Brain microvascular endothelial cell (primary cell): Measurements from ENCODE around the gene PIP5K1A.
"Not testable (repeated sequence)": the region's sequence is repeated elsewhere in the genome, so short reads cannot be mapped to it uniquely, and the experiment has no call there.

Experiments used
- DNase-seq: peaks from one replicate; pipeline ENCODE4 v3.0.0-alpha.2; 2020
- H3K27ac ChIP-seq: fragments of 250-450 bp; sonication (Bioruptor Pico); 2 replicates; pipeline ENCODE4 v1.5.1; 2020; ENCODE audit warnings: mild to moderate bottlenecking, moderate library complexity
- H3K27me3 ChIP-seq: fragments of 250-450 bp; sonication (Bioruptor Pico); replicated peaks from 2 replicates; pipeline ENCODE4 v1.5.1; 2020; ENCODE audit warnings: mild to moderate bottlenecking
- H3K36me3 ChIP-seq: fragments of 250-450 bp; sonication (Bioruptor Pico); replicated peaks from 2 replicates; pipeline ENCODE4 v1.5.1; 2020; ENCODE audit warnings: mild to moderate bottlenecking
- H3K4me3 ChIP-seq: 2 replicates; pipeline ENCODE4 v1.5.1; 2011; ENCODE audit warnings: low read depth, mild to moderate bottlenecking, control low read depth, low read length, moderate library complexity
- CTCF ChIP-seq: IDR thresholded peaks from 2 replicates; pipeline ENCODE4 v1.5.1; 2011; ENCODE audit warnings: low read depth, mild to moderate bottlenecking, moderate library complexity, low read length, control low read depth, inconsistent platforms; ENCODE audit errors: missing control alignments
- in situ Hi-C: cut with HindIII; loops from 2 replicates; pipeline ENCODE4 v1.10.0; 2017; ENCODE audit warnings: low sequenced_read_pairs, low pct_ligation_motif_present

Gene PIP5K1A

GRCh38 chr1:151266315-151266714 is 68.0 kb downstream of the PIP5K1A start:
- TF ChIP-seq CTCF: no peak
- H3K36me3 ChIP-seq: peaks cover 55% of the 10 kb centered on the region
- H3K4me3 ChIP-seq: no peak overlapping the region
- H3K27ac ChIP-seq: no peak overlapping the region
- in situ Hi-C loops: no loop called here
- DNase-seq: no peak
- H3K27me3 ChIP-seq: no peaks in the 10 kb centered on the region

- in situ Hi-C loops: no loop called here
- TF ChIP-seq CTCF: no peak
- Histone ChIP-seq H3K36me3 (peaks cover 55% of the 10 kb centered on the region), H3K27ac (no peak overlapping the region), H3K27me3 (no peaks in the 10 kb centered on the region), H3K4me3 (no peak overlapping the region)
- no peak for DNase-seq
Measured at GRCh38 chr1:151266821-151267220, 68.5 kb downstream of the PIP5K1A start.

DNA sequence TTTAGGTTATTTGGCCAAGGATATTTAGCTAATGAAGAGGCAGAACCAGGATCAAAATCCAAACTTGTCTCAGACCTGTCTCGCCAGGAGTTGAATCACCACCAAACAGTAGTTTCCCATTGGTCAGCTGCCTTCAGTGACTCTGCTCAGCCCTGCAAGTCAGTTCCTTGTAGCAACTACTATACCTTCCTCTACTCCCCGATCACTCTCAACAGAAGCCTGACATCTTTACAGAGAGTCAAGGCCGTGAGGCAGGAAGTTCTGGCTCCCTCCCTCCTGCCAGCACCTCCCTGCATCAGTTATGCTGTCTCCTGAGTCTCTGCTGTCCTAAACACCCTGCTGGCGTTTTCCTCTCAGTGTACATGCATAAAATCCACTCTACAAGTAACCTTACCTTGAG is 69.4 kb downstream of the PIP5K1A start:
- TF ChIP-seq CTCF: no peak
- Histone ChIP-seq H3K27ac (no peak overlapping the region), H3K36me3 (peaks cover 48% of the 10 kb centered on the region), H3K27me3 (no peaks in the 10 kb centered on the region), H3K4me3 (no peak overlapping the region)
- in situ Hi-C loops: no loop called here
- DNase-seq: no peak

DNA sequence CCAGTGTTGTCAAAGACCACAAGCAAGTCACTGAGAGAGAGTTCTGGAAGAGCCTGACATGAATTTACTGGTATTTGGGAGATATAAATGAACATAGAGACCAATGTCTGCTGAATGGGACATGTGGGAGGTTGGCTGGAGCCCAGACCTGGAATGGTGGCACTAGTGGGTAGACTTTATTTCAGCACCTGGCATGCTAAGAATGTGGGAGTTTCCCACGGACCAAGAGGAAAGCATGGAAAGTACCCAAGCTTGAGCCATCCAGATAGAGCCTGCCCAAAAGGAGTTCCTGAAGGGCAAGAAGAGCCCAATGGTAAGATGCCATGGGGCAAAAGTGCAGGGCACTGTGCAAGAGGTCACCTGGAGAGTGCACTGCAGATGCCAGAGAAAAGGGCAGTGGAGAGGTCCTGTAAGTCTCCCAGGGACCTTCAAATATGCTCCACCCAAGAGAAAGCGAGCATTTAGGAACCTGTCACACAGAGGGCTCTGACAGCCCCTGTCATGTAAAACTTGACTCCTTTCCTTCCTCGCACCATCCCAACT is 75.6 kb downstream of the PIP5K1A start:
- no peaks in the 10 kb centered on the region for H3K27me3 ChIP-seq
- in situ Hi-C loops: no loop called here
- no peak for DNase-seq
- H3K27ac ChIP-seq: no peak overlapping the region
- no peak for TF ChIP-seq CTCF
- H3K36me3 ChIP-seq: peaks cover 3% of the 10 kb centered on the region
- no peak overlapping the region for H3K4me3 ChIP-seq

DNA sequence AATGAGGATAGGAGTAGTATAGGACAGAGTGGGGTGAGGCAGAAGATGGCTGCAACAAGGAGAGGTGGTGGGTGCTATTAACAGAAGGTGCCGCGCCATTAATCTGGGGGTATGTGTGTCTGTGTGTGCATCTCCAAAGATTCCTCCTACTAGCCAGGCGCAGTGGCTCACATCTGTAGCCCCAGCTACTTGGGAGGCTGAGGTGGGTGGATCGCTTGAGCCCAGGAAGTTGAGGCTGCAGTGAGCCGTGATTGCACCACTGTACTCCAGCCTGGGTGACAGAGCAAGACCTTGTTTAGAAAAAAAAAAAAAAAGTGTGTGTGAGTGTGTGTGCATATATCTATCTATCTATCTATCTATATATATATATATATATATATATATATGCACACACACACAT is 77.0 kb downstream of the PIP5K1A start:
- DNase-seq, H3K36me3 ChIP-seq, H3K27me3 ChIP-seq, H3K27ac ChIP-seq, in situ Hi-C loops, H3K4me3 ChIP-seq: not testable (repeated sequence)

- no peak for TF ChIP-seq CTCF
- DNase-seq: no peak
- in situ Hi-C loops: no loop called here
Measured at GRCh38 chr1:151277249-151277648, 78.9 kb downstream of the PIP5K1A start.

More at GRCh38 chr1:151277249-151277648, 78.9 kb downstream of the PIP5K1A start:
- no peak overlapping the region for H3K27ac ChIP-seq
- H3K27me3 ChIP-seq: no peaks in the 10 kb centered on the region
- no peaks in the 10 kb centered on the region for H3K36me3 ChIP-seq
- H3K4me3 ChIP-seq: no peak overlapping the region
